OCI-LY3 (cell line): ENCODE data around the gene ERC2.

Source experiments
- EZH2phosphoT487 ChIP-seq: fragments of 200-600 bp; shearing (Covaris generic); IDR thresholded peaks from 2 replicates; pipeline ENCODE4 v1.6.1; 2018; ENCODE audit warnings: antibody characterized with exemption, mixed run types, low read depth
- TF ChIP-seq, protein P1 (sequence below): fragments of 200-600, 300-600 bp; sonication (generic); IDR thresholded peaks from 2 replicates; pipeline ENCODE4 v1.5.1; 2014; ENCODE audit warnings: antibody characterized with exemption, low read length, low read depth

DNA sequence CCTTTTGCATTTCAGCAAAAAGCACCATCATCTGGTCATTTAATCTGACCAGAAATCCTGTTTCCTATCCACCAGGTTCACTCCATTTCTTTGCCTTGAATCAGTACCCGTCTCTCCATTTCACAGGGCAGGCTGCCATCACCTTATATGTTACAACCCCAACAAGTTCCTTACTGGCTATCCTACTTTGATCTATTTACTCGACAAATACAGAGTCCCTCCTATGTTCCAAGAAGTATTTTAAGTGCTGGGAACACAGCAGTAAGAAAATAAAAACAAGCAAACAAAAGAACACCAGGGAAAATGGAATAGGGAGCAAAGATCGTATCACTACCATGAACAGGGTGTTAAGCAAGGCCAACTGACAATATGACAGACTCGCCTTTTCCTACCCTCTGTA, 685.9 kb downstream of the ERC2 start:
- TF ChIP-seq, protein P1, sequence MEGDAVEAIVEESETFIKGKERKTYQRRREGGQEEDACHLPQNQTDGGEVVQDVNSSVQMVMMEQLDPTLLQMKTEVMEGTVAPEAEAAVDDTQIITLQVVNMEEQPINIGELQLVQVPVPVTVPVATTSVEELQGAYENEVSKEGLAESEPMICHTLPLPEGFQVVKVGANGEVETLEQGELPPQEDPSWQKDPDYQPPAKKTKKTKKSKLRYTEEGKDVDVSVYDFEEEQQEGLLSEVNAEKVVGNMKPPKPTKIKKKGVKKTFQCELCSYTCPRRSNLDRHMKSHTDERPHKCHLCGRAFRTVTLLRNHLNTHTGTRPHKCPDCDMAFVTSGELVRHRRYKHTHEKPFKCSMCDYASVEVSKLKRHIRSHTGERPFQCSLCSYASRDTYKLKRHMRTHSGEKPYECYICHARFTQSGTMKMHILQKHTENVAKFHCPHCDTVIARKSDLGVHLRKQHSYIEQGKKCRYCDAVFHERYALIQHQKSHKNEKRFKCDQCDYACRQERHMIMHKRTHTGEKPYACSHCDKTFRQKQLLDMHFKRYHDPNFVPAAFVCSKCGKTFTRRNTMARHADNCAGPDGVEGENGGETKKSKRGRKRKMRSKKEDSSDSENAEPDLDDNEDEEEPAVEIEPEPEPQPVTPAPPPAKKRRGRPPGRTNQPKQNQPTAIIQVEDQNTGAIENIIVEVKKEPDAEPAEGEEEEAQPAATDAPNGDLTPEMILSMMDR: no peak
- TF ChIP-seq EZH2phosphoT487: no peak
